Measurements from ENCODE around the gene LUM.

The LUM gene

DNA sequence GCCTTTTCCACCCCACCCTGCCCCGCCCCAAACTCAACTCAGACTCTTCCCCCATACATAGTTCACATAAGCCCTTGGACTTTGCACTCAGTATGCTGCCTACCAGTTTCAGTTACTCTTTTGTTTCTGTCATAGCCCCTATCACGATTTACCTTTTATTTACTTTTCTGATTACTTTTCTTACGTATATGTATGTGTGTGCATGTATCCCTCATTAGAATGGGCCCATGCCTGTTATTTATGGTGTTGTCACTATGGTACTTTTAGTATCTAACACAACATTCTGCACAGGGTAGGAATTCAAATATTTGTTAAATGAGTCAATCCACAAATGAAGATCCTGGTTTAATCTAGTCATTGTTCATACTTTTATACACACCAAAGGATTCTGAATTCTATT, 16.5 kb upstream of the LUM start:
- TF ChIP-seq, protein P1, sequence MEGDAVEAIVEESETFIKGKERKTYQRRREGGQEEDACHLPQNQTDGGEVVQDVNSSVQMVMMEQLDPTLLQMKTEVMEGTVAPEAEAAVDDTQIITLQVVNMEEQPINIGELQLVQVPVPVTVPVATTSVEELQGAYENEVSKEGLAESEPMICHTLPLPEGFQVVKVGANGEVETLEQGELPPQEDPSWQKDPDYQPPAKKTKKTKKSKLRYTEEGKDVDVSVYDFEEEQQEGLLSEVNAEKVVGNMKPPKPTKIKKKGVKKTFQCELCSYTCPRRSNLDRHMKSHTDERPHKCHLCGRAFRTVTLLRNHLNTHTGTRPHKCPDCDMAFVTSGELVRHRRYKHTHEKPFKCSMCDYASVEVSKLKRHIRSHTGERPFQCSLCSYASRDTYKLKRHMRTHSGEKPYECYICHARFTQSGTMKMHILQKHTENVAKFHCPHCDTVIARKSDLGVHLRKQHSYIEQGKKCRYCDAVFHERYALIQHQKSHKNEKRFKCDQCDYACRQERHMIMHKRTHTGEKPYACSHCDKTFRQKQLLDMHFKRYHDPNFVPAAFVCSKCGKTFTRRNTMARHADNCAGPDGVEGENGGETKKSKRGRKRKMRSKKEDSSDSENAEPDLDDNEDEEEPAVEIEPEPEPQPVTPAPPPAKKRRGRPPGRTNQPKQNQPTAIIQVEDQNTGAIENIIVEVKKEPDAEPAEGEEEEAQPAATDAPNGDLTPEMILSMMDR (IDR thresholded peaks at IDR 0.05; ENCODE audit: control insufficient read depth, extremely low read depth, insufficient read depth): no peak
- DNase-seq (ENCODE audit: low read depth): no peak
- H3K4me3 ChIP-seq (ENCODE audit: low read depth, low read length): no peak overlapping the region

DNA sequence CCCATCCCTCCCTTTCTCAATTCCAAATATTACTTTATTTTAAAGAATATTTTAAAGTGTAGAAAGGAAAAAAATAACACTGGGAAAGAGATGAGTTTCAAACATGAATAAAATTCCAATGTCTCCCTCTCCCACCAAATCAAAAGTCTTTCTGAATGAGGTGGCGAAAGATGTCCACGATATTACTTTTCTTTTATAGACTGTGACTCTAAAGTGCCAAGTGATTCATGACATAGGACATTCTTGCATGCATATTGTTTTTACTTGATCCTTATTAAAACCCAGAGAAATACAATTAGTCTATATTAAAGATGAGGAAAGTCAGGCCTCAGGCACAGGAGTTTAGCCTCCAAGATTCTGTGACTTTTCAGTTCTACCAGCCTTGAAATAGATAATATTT, 16.0 kb upstream of the LUM start:
- H3K4me3 ChIP-seq (ENCODE audit: low read depth, low read length): no peak overlapping the region
- TF ChIP-seq, protein P1 (IDR thresholded peaks at IDR 0.05; ENCODE audit: control insufficient read depth, extremely low read depth, insufficient read depth): no peak
- no peak for DNase-seq (ENCODE audit: low read depth)

DNA sequence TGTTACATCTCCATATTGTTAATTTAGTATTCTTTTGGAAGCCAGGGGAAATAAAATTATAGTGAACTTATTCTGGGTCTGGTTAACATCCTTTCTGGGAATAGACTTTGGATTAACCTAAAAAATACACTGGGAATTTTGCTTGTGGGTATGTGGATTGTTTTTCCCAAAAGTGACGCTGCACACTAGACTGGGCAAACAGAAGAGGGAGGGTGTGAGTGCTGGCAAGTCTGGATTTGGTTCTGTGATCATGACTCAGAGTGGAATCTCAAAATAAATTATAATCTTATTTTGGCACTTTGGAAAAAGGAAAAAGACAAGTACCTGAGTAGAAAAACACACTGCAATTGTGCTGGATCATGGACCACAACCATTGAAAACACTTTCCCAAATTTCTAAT, 15.2 kb upstream of the LUM start:
- TF ChIP-seq, protein P1 (IDR thresholded peaks at IDR 0.05; ENCODE audit: control insufficient read depth, extremely low read depth, insufficient read depth): no peak
- DNase-seq (ENCODE audit: low read depth): no peak
- H3K4me3 ChIP-seq (ENCODE audit: low read depth, low read length): no peak overlapping the region

DNA sequence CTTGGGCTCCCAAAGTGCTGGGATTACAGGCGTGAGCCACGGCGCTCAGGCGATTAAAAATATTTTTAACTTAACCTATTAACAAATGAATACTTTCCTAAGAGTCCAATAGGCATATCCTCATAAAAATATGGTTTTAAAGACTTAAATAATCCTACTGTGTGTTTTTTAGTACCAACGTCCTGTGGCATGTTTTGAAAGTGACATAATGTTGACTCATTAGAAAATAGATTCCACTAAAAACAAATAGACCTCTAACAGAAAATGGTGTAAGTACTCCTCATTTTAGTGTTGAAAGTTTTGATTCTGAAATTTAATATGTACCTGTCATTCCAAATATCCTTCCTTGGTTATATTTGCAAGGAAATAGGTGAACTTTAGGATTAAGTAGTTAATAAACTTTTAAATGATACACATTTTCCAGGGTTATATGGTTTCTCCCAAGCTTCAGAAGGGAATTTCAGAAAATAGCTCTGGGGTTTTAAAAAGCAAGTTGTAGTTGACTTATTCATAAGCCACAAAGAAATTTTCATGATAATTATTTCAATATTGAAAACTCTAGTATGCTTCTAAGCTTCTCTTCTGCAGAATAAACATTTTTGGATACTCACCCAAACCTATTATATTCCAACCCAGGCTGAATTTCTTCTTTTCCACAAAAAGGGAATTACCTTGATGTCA, 12.1 kb upstream of the LUM start:
- no peak overlapping the region for H3K4me3 ChIP-seq (ENCODE audit: low read depth, low read length)
- no peak for DNase-seq (ENCODE audit: low read depth)
- TF ChIP-seq, protein P1 (IDR thresholded peaks at IDR 0.05; ENCODE audit: control insufficient read depth, extremely low read depth, insufficient read depth): no peak

DNA sequence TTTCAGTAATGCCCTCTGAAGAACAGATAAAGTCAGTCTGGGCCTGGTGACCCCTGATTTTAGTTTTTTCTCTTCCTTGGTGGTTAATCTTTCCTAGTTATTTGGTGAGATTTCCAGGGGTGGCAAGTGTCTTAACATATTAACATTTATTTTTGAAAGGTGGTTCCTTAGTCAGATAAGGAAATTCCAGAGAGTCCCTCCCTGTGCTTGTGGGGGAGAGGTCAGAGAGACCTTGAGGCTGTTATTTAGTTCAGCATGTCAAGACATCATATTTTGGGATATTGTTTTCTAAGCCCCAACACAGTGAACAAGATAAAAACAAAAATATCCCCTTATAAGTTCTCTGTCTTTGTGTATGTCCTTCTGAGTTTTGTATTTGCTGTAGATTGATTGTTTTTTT, 9.5 kb upstream of the LUM start:
- no peak overlapping the region for H3K4me3 ChIP-seq (ENCODE audit: low read depth, low read length)
- TF ChIP-seq, protein P1 (IDR thresholded peaks at IDR 0.05; ENCODE audit: control insufficient read depth, extremely low read depth, insufficient read depth): no peak
- no peak for DNase-seq (ENCODE audit: low read depth)

DNA sequence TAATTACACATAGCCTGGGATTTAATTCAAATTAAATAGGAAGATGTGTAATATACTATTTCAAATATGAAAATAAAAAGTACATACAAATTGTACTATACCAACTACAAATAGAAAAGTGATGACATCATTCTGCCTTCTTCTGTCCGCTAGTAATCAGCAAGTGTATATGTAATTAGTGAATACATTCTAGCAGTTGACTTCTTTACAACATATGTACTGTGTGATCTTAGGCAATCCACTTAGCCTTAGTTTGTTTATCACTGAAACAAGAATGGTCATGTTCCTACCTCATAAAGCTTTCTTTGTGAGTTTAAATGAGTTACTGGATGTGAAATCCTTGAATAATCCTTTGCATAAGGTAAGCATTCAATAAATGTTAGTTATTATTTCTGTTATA, 7.8 kb upstream of the LUM start:
- no peak for DNase-seq (ENCODE audit: low read depth)
- no peak overlapping the region for H3K4me3 ChIP-seq (ENCODE audit: low read depth, low read length)
- TF ChIP-seq, protein P1 (IDR thresholded peaks at IDR 0.05; ENCODE audit: control insufficient read depth, extremely low read depth, insufficient read depth): no peak

DNA sequence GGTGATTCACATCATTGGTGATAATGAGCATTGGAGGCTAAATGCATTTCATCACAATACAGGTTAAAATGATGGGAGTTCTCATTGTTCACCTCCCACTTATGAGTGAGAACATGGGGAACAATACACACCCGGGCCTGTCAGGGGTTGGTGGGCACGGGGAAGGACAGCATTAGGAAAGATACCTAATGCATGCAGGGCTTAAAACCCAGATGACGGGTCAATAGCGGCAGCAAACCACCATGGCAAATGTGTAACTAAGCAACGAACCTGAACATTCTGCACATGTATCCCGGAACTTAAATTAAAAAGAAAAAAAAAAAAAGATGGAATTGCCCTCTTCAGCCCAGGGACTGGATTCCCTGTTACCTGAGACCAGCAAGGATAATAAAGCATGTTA, 2.3 kb upstream of the LUM start:
- DNase-seq (ENCODE audit: low read depth): no peak
- TF ChIP-seq, protein P1 (IDR thresholded peaks at IDR 0.05; ENCODE audit: control insufficient read depth, extremely low read depth, insufficient read depth): no peak
- no peak overlapping the region for H3K4me3 ChIP-seq (ENCODE audit: low read depth, low read length)

Data from LNCaP clone FGC (cell line).